ENCODE results near the gene TRIB2. TPM values are rescaled to one million over a fixed set of nuclear protein-coding genes. Genes with fewer than 3 reads are reported as not detected.

TRIB2 gene
- total RNA-seq, 1 experiment from 2014 or later: 6.2 TPM

- intact Hi-C loops (cut with micrococcal nuclease; ENCODE audit: unreplicated experiment): no loop called here
These were observed 12.4 kb upstream of the TRIB2 start for GRCh38 chr2:12704378-12704777.

GRCh38 chr2:12705230-12705629 is 11.5 kb upstream of the TRIB2 start:
- Mint-ChIP-seq H3K9me3 (ENCODE audit: low read depth, unreplicated experiment) (peaks cover 2% of the 10 kb centered on the region), H3K27ac (ENCODE audit: unreplicated experiment) (no peak overlapping the region), H3K4me3 (ENCODE audit: low read depth, unreplicated experiment) (no peak overlapping the region), H3K36me3 (ENCODE audit: insufficient read depth, unreplicated experiment) (no peaks in the 10 kb centered on the region), H3K4me1 (ENCODE audit: low read depth, unreplicated experiment) (peaks cover 35% of the 10 kb centered on the region), H3K27me3 (ENCODE audit: unreplicated experiment) (no peaks in the 10 kb centered on the region)
- BruUV-seq (replicated peaks): no TSS peak
- intact Hi-C loops (cut with micrococcal nuclease; ENCODE audit: unreplicated experiment): no loop called here
- TF ChIP-seq CTCF (IDR thresholded peaks at IDR 0.05; ENCODE audit: unreplicated experiment): no peak
- DNase-seq: no peak
- CTCF ChIA-PET: no interaction called here

More at GRCh38 chr2:12704378-12704777, 12.4 kb upstream of the TRIB2 start:
- no TSS peak for BruUV-seq (replicated peaks)
- Mint-ChIP-seq H3K9me3 (ENCODE audit: low read depth, unreplicated experiment) (peaks cover 2% of the 10 kb centered on the region), H3K27me3 (ENCODE audit: unreplicated experiment) (no peaks in the 10 kb centered on the region), H3K36me3 (ENCODE audit: insufficient read depth, unreplicated experiment) (no peaks in the 10 kb centered on the region), H3K4me3 (ENCODE audit: low read depth, unreplicated experiment) (no peak overlapping the region), H3K4me1 (ENCODE audit: low read depth, unreplicated experiment) (peaks cover 28% of the 10 kb centered on the region), H3K27ac (ENCODE audit: unreplicated experiment) (no peak overlapping the region)
- no peak for DNase-seq
- CTCF ChIA-PET: interaction anchor here (0.5 kb wide), 1 partner anchor 1011 kb away, joined by 3 read pairs; no protein-coding TSS in a partner anchor
- TF ChIP-seq CTCF (IDR thresholded peaks at IDR 0.05; ENCODE audit: unreplicated experiment): no peak

GRCh38 chr2:12705742-12706141 is 11.0 kb upstream of the TRIB2 start:
- Mint-ChIP-seq H3K27ac (ENCODE audit: unreplicated experiment) (no peak overlapping the region), H3K4me3 (ENCODE audit: low read depth, unreplicated experiment) (no peak overlapping the region), H3K4me1 (ENCODE audit: low read depth, unreplicated experiment) (peaks cover 38% of the 10 kb centered on the region), H3K36me3 (ENCODE audit: insufficient read depth, unreplicated experiment) (no peaks in the 10 kb centered on the region), H3K9me3 (ENCODE audit: low read depth, unreplicated experiment) (peaks cover 2% of the 10 kb centered on the region), H3K27me3 (ENCODE audit: unreplicated experiment) (no peaks in the 10 kb centered on the region)
- intact Hi-C loops (cut with micrococcal nuclease; ENCODE audit: unreplicated experiment): no loop called here
- DNase-seq: no peak
- no TSS peak for BruUV-seq (replicated peaks)
- no peak for TF ChIP-seq CTCF (IDR thresholded peaks at IDR 0.05; ENCODE audit: unreplicated experiment)
- CTCF ChIA-PET: no interaction called here

GRCh38 chr2:12708508-12709206 is 8.1 kb upstream of the TRIB2 start:
- peaks cover 19% of the 10 kb centered on the region for H3K4me1 Mint-ChIP-seq (ENCODE audit: low read depth, unreplicated experiment)
- no peak overlapping the region for H3K4me3 Mint-ChIP-seq (ENCODE audit: low read depth, unreplicated experiment)
- no peaks in the 10 kb centered on the region for H3K36me3 Mint-ChIP-seq (ENCODE audit: insufficient read depth, unreplicated experiment)
- no peak for DNase-seq
- no peak overlapping the region for H3K27ac Mint-ChIP-seq (ENCODE audit: unreplicated experiment)
- no peaks in the 10 kb centered on the region for H3K27me3 Mint-ChIP-seq (ENCODE audit: unreplicated experiment)
- BruUV-seq (replicated peaks): no TSS peak
- CTCF ChIA-PET: interaction anchor here (0.6 kb wide), 1 partner anchor 962 kb away, joined by 3 read pairs; the partner anchor contains the start of gene LPIN1
- TF ChIP-seq CTCF (IDR thresholded peaks at IDR 0.05; ENCODE audit: unreplicated experiment): no peak
- intact Hi-C loops (cut with micrococcal nuclease; ENCODE audit: unreplicated experiment): no loop called here
- H3K9me3 Mint-ChIP-seq (ENCODE audit: low read depth, unreplicated experiment): no peaks in the 10 kb centered on the region
